ENCODE data around the gene KCNMA1. TPM values are rescaled to one million over a fixed set of nuclear protein-coding genes. Genes with fewer than 3 reads are reported as not detected.

The KCNMA1 gene
- total RNA-seq, 1 experiment from 2014 or later, result 143 TPM

DNA sequence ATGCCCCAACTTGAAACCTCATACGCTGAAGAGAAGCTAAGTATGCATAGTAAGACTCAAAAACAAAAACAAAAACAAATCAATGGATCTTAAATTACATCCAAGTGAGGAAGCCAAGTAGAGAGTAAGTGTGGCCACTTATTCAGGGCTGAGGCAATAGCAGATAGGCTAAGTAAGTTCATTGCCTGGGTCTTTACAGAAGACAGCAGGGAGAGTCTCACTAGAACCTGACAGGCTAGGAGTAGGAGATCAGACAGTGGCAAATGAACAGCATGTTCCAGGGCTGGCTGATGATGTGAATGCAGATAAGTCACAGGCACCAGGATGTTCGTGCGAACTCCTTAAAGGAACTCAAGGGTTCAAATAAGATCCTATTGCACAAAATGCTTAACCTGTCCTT is 568.6 kb downstream of the KCNMA1 start:
- CTCF ChIA-PET, result no interaction called here
- H3K9ac ChIP-seq (ENCODE audit: low read length), result no peak overlapping the region
- no peaks in the 10 kb centered on the region for H3K9me2 ChIP-seq (replicated peaks; ENCODE audit: low read length)
- H2AFZ ChIP-seq (ENCODE audit: low read length), result no peak overlapping the region
- TF ChIP-seq EZH2 (IDR thresholded peaks at IDR 0.05; ENCODE audit: low read length, unreplicated experiment) (no peak), EZH2phosphoT487 (IDR thresholded peaks at IDR 0.05; ENCODE audit: borderline replicate concordance, low read length) (no peak)
- TF ChIP-seq, protein P1, sequence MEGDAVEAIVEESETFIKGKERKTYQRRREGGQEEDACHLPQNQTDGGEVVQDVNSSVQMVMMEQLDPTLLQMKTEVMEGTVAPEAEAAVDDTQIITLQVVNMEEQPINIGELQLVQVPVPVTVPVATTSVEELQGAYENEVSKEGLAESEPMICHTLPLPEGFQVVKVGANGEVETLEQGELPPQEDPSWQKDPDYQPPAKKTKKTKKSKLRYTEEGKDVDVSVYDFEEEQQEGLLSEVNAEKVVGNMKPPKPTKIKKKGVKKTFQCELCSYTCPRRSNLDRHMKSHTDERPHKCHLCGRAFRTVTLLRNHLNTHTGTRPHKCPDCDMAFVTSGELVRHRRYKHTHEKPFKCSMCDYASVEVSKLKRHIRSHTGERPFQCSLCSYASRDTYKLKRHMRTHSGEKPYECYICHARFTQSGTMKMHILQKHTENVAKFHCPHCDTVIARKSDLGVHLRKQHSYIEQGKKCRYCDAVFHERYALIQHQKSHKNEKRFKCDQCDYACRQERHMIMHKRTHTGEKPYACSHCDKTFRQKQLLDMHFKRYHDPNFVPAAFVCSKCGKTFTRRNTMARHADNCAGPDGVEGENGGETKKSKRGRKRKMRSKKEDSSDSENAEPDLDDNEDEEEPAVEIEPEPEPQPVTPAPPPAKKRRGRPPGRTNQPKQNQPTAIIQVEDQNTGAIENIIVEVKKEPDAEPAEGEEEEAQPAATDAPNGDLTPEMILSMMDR (conservative IDR thresholded peaks at IDR 0.05; ENCODE audit: low read depth, low read length), result no peak
- intact Hi-C loops (cut with micrococcal nuclease), result no loop called here
- DNase-seq (no peak), ATAC-seq (no peak; the same call in 1 of the 2 replicates)
- H3K27me3 ChIP-seq (ENCODE audit: low read length), result no peaks in the 10 kb centered on the region
- H3K4me3 ChIP-seq (ENCODE audit: low read length), result no peak overlapping the region
- BruUV-seq (replicated peaks), result no TSS peak
- H3K9me3 ChIP-seq (ENCODE audit: low read length), result no peaks in the 10 kb centered on the region
- peaks cover 18% of the 10 kb centered on the region for H3K36me3 ChIP-seq (ENCODE audit: low read depth, low read length)
- H3K27ac ChIP-seq (ENCODE audit: low read length), result no peak overlapping the region
- POLR2A ChIA-PET (ENCODE audit: unreplicated experiment), result no interaction called here
- no peak overlapping the region for H3K4me2 ChIP-seq (ENCODE audit: low read length)
- no peaks in the 10 kb centered on the region for H3F3A ChIP-seq (ENCODE audit: low read length, unreplicated experiment)
- H4K20me1 ChIP-seq (ENCODE audit: low read length), result no peaks in the 10 kb centered on the region
- H3K4me1 ChIP-seq (ENCODE audit: insufficient read depth, low read length), result no peaks in the 10 kb centered on the region; the same call in 1 of the 2 replicates
- H3K79me2 ChIP-seq (ENCODE audit: low read length), result no peaks in the 10 kb centered on the region

DNA sequence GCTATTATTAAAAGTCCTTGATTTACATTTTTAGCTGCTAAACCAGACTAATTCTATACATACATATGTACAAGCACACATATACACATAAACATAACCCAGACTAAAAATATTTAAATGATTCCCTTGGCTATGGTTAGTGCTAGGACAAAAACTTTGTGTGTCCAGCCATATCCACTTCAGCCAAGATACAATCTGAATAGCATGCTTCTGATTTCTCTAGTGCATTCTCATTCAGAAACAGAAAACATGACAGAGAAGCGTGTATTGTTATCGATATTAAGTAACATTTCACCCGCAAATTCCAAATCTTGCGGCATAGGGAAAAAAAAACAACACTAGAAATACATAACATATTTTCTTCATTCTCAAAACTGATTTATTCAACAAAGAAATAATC is 569.3 kb downstream of the KCNMA1 start:
- H3K9me2 ChIP-seq (replicated peaks; ENCODE audit: low read length), result no peaks in the 10 kb centered on the region
- H3K9ac ChIP-seq (ENCODE audit: low read length), result no peak overlapping the region
- H4K20me1 ChIP-seq (ENCODE audit: low read length), result no peaks in the 10 kb centered on the region
- TF ChIP-seq EZH2 (IDR thresholded peaks at IDR 0.05; ENCODE audit: low read length, unreplicated experiment) (no peak), EZH2phosphoT487 (IDR thresholded peaks at IDR 0.05; ENCODE audit: borderline replicate concordance, low read length) (no peak)
- TF ChIP-seq, protein P1 (conservative IDR thresholded peaks at IDR 0.05; ENCODE audit: low read depth, low read length), result no peak
- no peak overlapping the region for H3K27ac ChIP-seq (ENCODE audit: low read length)
- H3K4me1 ChIP-seq (ENCODE audit: insufficient read depth, low read length), result no peaks in the 10 kb centered on the region; the same call in 1 of the 2 replicates
- H3K36me3 ChIP-seq (ENCODE audit: low read depth, low read length), result peaks cover 18% of the 10 kb centered on the region
- intact Hi-C loops (cut with micrococcal nuclease), result no loop called here
- no peaks in the 10 kb centered on the region for H3K27me3 ChIP-seq (ENCODE audit: low read length)
- H3K4me2 ChIP-seq (ENCODE audit: low read length), result no peak overlapping the region
- no peak overlapping the region for H3K4me3 ChIP-seq (ENCODE audit: low read length)
- POLR2A ChIA-PET (ENCODE audit: unreplicated experiment), result interaction anchor here (0.8 kb wide), 1 partner anchor 10 kb away, joined by 4 read pairs; no protein-coding TSS in a partner anchor
- CTCF ChIA-PET, result no interaction called here
- H3K79me2 ChIP-seq (ENCODE audit: low read length), result no peaks in the 10 kb centered on the region
- no peak for DNase-seq
- BruUV-seq (replicated peaks), result no TSS peak
- H3F3A ChIP-seq (ENCODE audit: low read length, unreplicated experiment), result no peaks in the 10 kb centered on the region
- no peak overlapping the region for H2AFZ ChIP-seq (ENCODE audit: low read length)
- ATAC-seq, result no peak
- H3K9me3 ChIP-seq (ENCODE audit: low read length), result no peaks in the 10 kb centered on the region

DNA sequence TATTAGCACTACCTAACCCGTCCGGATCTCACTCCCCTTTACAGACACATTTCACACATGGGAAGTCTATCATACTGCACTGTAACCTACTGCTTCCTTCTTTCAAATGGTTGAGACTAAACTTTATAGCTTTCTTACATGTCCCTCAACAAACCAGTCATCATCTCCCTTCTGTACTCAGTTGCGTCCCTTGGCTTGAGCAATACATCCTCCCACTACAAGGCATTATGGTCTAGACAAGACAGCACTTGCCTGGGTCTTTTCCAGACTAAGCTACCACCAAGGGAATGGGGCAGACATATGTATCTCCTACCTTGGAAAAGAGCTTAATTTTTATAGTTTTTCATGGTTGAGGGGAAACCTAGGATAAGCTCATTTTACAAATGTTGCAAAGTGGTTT is 575.2 kb downstream of the KCNMA1 start:
- BruUV-seq (replicated peaks), result no TSS peak

More for the DNA sequence above, 575.2 kb downstream of the KCNMA1 start:
- H2AFZ ChIP-seq (ENCODE audit: low read length), result no peak overlapping the region
- no peak overlapping the region for H3K9ac ChIP-seq (ENCODE audit: low read length)
- CTCF ChIA-PET, result interaction anchor here (0.7 kb wide), 1 partner anchor 649 kb away, joined by 3 read pairs; no protein-coding TSS in a partner anchor
- ATAC-seq, result no peak
- POLR2A ChIA-PET (ENCODE audit: unreplicated experiment), result no interaction called here
- intact Hi-C loops (cut with micrococcal nuclease), result loop anchor here (5.0 kb wide), 1 partner anchor 50 kb away; no protein-coding TSS in a partner anchor
- no peaks in the 10 kb centered on the region for H3K9me3 ChIP-seq (ENCODE audit: low read length)
- no peak for TF ChIP-seq EZH2 (IDR thresholded peaks at IDR 0.05; ENCODE audit: low read length, unreplicated experiment)
- TF ChIP-seq, protein P1 (conservative IDR thresholded peaks at IDR 0.05; ENCODE audit: low read depth, low read length), result no peak
- peaks cover 3% of the 10 kb centered on the region; the same call in 1 of the 2 replicates for H3K9me2 ChIP-seq (replicated peaks; ENCODE audit: low read length)
- no peaks in the 10 kb centered on the region for H3K79me2 ChIP-seq (ENCODE audit: low read length)
- no peak for DNase-seq
- H3K4me3 ChIP-seq (ENCODE audit: low read length), result no peak overlapping the region
- no peak overlapping the region for H3K4me2 ChIP-seq (ENCODE audit: low read length)
- H3K36me3 ChIP-seq (ENCODE audit: low read depth, low read length), result no peaks in the 10 kb centered on the region
- peaks cover 12% of the 10 kb centered on the region for H3K4me1 ChIP-seq (ENCODE audit: insufficient read depth, low read length)
- H4K20me1 ChIP-seq (ENCODE audit: low read length), result no peaks in the 10 kb centered on the region
- H3K27ac ChIP-seq (ENCODE audit: low read length), result no peak overlapping the region
- no peaks in the 10 kb centered on the region for H3F3A ChIP-seq (ENCODE audit: low read length, unreplicated experiment)
- H3K27me3 ChIP-seq (ENCODE audit: low read length), result no peaks in the 10 kb centered on the region

All from PC-3 (cell line).